HCT116 (cell line): Measurements from ENCODE around the gene SI. TPM values are rescaled to one million over a fixed set of nuclear protein-coding genes. Genes with fewer than 3 reads are reported as not detected.

ENCODE experiments used
- ATAC-seq: fragments of 200-7000 bp; cut with Tn5 transposase; 2 replicates; pipeline ENCODE4 v1.9.1; 2020; ENCODE audit warnings: mild to moderate bottlenecking, moderate library complexity
- BruUV-seq: library from RNA; stranded (reverse); fragments of 400-500 nt; replicated peaks from 2 replicates; lab custom pipeline; 2021; lab: Mats Ljungman, UMichigan
- CTCF ChIA-PET: fragments of 300-600 bp; sonication (Branson Sonifier 250); formaldehyde crosslinking; loops from one replicate; lab custom pipeline; 2021; ENCODE audit warnings: antibody characterized with exemption; lab: Charles Lee
- POLR2A ChIA-PET: fragments of 300-600, 350-600 bp; sonication (Branson Sonifier 250); formaldehyde crosslinking; loops from one replicate; lab custom pipeline; 2021; ENCODE audit warnings: antibody characterized with exemption; lab: Charles Lee
- RAD21 ChIA-PET, 2 experiments: fragments of 300-600 bp; sonication (Branson Sonifier 250); formaldehyde crosslinking; loops; one replicate each; lab custom pipeline; 2023; ENCODE audit warnings: low total read pairs in 2 of 2; ENCODE audit not compliant: uncharacterized antibody in 2 of 2, unreplicated experiment in 2 of 2, low non-redundant PET in 1 of 2; lab: Charles Lee
- DNase-seq: peaks from one replicate; pipeline ENCODE4 v3.0.0-alpha.2; 2010; ENCODE audit warnings: low read depth, low spot score
- H2AFZ ChIP-seq: fragments of 200-600 bp; shearing (Covaris generic), sonication (generic); 2 replicates; pipeline ENCODE4 v1.6.1; 2017; ENCODE audit warnings: low read depth, mixed run types, mixed read lengths, antibody characterized with exemption, low read length; ENCODE audit not compliant: poor library complexity, severe bottlenecking
- H3K27ac ChIP-seq: 2 replicates; pipeline ENCODE4 v1.5.1; 2012; ENCODE audit warnings: low read depth, low read length
- H3K27me3 ChIP-seq: fragments of 200-600 bp; sonication (generic); 2 replicates; pipeline ENCODE4 v1.6.1; 2016; ENCODE audit warnings: mixed run types, low read length, mixed read lengths; ENCODE audit not compliant: insufficient read depth
- H3K36me3 ChIP-seq, 2 experiments: fragments of 200-500 bp in 1 of 2; fragments of 200-600 bp in 1 of 2; sonication (Bioruptor generic) in 1 of 2; sonication (generic) in 1 of 2; 2 replicates each; pipeline versions ENCODE4 v1.5.1 to v1.6.1; 2014 to 2016; ENCODE audit warnings: low read length in 2 of 2, inconsistent platforms in 1 of 2, mixed read lengths in 1 of 2, mixed run types in 1 of 2; ENCODE audit not compliant: insufficient read depth in 2 of 2, control insufficient read depth in 1 of 2
- H3K4me1 ChIP-seq, 2 experiments: fragments of 200-600 bp in 1 of 2; sonication (generic) in 1 of 2; 2 replicates each; pipeline versions ENCODE4 v1.5.1 to v1.6.1; 2012 to 2017; ENCODE audit warnings: low read length in 2 of 2, inconsistent platforms in 1 of 2, mild to moderate bottlenecking in 1 of 2, mixed read lengths in 1 of 2, mixed run types in 1 of 2, moderate library complexity in 1 of 2; ENCODE audit not compliant: insufficient read depth in 2 of 2, control insufficient read depth in 1 of 2
- H3K4me2 ChIP-seq: fragments of 200-600 bp; sonication (generic); 2 replicates; pipeline ENCODE4 v1.6.1; 2017; ENCODE audit warnings: mixed run types, low read length, mixed read lengths
- H3K4me3 ChIP-seq, 2 experiments: fragments of 200-600 bp in 1 of 2; sonication (generic) in 1 of 2; replicated peaks in 1 of 2; 2 replicates each; pipeline ENCODE4 v1.5.1; 2011 to 2016; ENCODE audit warnings: low read length in 2 of 2, control low read depth in 1 of 2, low read depth in 1 of 2, mild to moderate bottlenecking in 1 of 2, mixed read lengths in 1 of 2, mixed run types in 1 of 2
- H3K79me2 ChIP-seq: fragments of 200-600 bp; sonication (generic); 2 replicates; pipeline ENCODE4 v1.6.1; 2017; ENCODE audit warnings: mild to moderate bottlenecking, mixed run types, low read length, moderate library complexity, mixed read lengths; ENCODE audit not compliant: insufficient read depth
- H3K9ac ChIP-seq: fragments of 200-600 bp; sonication (generic); 2 replicates; pipeline ENCODE4 v1.6.1; 2016; ENCODE audit warnings: low read length, mixed read lengths
- H3K9me2 ChIP-seq: fragments of 200-600 bp; sonication (generic), shearing (Covaris generic); 2 replicates; pipeline ENCODE4 v1.6.1; 2017; ENCODE audit warnings: mixed run types, mild to moderate bottlenecking, moderate library complexity; ENCODE audit not compliant: insufficient read depth
- H3K9me3 ChIP-seq, 2 experiments: fragments of 200-500 bp in 1 of 2; fragments of 200-600 bp in 1 of 2; sonication (Bioruptor generic) in 1 of 2; sonication (generic) in 1 of 2; 2 replicates each; pipeline ENCODE4 v1.6.1; 2014 to 2017; ENCODE audit warnings: low read length in 2 of 2, mixed read lengths in 2 of 2, inconsistent platforms in 1 of 2, low read depth in 1 of 2, mild to moderate bottlenecking in 1 of 2, mixed run types in 1 of 2, moderate library complexity in 1 of 2; ENCODE audit not compliant: control insufficient read depth in 1 of 2, insufficient read depth in 1 of 2
- H4K20me1 ChIP-seq: fragments of 200-600 bp; sonication (generic), shearing (Covaris generic); 2 replicates; pipeline ENCODE4 v1.6.1; 2017; ENCODE audit warnings: mixed run types, mild to moderate bottlenecking, moderate library complexity; ENCODE audit not compliant: insufficient read depth
- CEBPB ChIP-seq: IDR thresholded peaks from 2 replicates; pipeline ENCODE4 v1.6.1; 2012; ENCODE audit warnings: low read depth
- EGR1 ChIP-seq: IDR thresholded peaks from 2 replicates; pipeline ENCODE4 v1.6.1; 2012; ENCODE audit warnings: low read depth
- EZH2phosphoT487 ChIP-seq: fragments of 200-600 bp; IDR thresholded peaks from 2 replicates; pipeline ENCODE4 v1.6.1; 2018; ENCODE audit warnings: antibody characterized with exemption, borderline replicate concordance
- FOSL1 ChIP-seq: IDR thresholded peaks from 2 replicates; pipeline ENCODE4 v1.6.1; 2012; ENCODE audit warnings: low read depth
- POLR2AphosphoS5 ChIP-seq: IDR thresholded peaks from 2 replicates; pipeline ENCODE4 v1.6.1; 2011; ENCODE audit warnings: mild to moderate bottlenecking, low read depth, low read length, moderate library complexity
- SIN3A ChIP-seq: IDR thresholded peaks from 2 replicates; pipeline ENCODE4 v1.6.1; 2012; ENCODE audit warnings: low read depth
- TCF7L2 ChIP-seq: IDR thresholded peaks from 2 replicates; pipeline ENCODE4 v1.7.0; 2011; ENCODE audit warnings: borderline replicate concordance, inconsistent platforms; ENCODE audit not compliant: insufficient read depth, insufficient read length; ENCODE audit errors: extremely low read depth
- ZFX ChIP-seq: fragments of 450-650 bp; IDR thresholded peaks from 2 replicates; pipeline ENCODE4 v1.6.1; 2017
- intact Hi-C: fragments of 100-400 bp; cut with micrococcal nuclease; formaldehyde crosslinking; loops from 2 replicates; pipeline ENCODE4 v1.10.0; 2022
- total RNA-seq: library from RNA; stranded (reverse); gene quantifications from one replicate; pipeline ENCODE4 v1.2.1, GENCODE V29; 2021; ENCODE audit not compliant: unreplicated experiment
- TF ChIP-seq, protein P1 (sequence below): IDR thresholded peaks from 2 replicates; pipeline ENCODE4 v1.6.1; 2012
- TF ChIP-seq, protein P2 (sequence below), 3 experiments: fragments of 200-600 bp in 1 of 3; sonication (generic) in 1 of 3; IDR thresholded peaks in 2 of 3; conservative IDR thresholded peaks in 1 of 3; 2 replicates each; pipeline ENCODE4 v1.5.1; 2012 to 2017; ENCODE audit warnings: low read depth in 2 of 3, low read length in 2 of 3, antibody characterized with exemption in 1 of 3, borderline replicate concordance in 1 of 3, control low read depth in 1 of 3, mild to moderate bottlenecking in 1 of 3, mixed read lengths in 1 of 3, mixed run types in 1 of 3, moderate library complexity in 1 of 3; ENCODE audit not compliant: insufficient read depth in 1 of 3
- TF ChIP-seq, protein P3 (sequence below): IDR thresholded peaks from 2 replicates; pipeline ENCODE4 v1.6.1; 2012
- TF ChIP-seq, protein P4 (sequence below): IDR thresholded peaks from 2 replicates; pipeline ENCODE4 v1.6.1; 2011; ENCODE audit warnings: mild to moderate bottlenecking, low read length, moderate library complexity; ENCODE audit not compliant: insufficient replicate concordance; ENCODE audit errors: extremely low read depth

Gene SI
- total RNA-seq, 1 experiment from 2014 or later = not detected

DNA sequence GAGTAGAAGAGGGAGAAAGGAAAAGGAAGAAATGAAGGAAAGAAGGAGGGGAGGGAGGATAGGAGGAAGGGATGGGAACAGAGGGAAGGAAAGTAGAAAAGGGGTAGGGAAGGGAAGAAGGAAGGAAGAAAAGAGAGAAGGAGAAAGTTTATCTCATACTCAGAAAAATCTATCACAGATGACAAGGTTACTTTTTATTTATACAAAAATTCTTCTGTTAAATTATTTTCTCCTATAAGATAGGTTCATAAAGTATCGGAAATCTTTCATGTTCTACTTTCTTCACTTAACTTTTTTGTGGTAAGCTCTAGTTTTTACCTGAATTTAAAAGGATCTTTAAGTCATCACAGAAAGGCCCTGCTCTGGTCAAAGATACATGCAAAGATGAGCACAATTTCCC lies 38.1 kb downstream of the SI start:
- H3K9ac ChIP-seq = no peak overlapping the region
- TF ChIP-seq, protein P1, sequence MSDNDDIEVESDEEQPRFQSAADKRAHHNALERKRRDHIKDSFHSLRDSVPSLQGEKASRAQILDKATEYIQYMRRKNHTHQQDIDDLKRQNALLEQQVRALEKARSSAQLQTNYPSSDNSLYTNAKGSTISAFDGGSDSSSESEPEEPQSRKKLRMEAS = no peak
- TF ChIP-seq, protein P2, sequence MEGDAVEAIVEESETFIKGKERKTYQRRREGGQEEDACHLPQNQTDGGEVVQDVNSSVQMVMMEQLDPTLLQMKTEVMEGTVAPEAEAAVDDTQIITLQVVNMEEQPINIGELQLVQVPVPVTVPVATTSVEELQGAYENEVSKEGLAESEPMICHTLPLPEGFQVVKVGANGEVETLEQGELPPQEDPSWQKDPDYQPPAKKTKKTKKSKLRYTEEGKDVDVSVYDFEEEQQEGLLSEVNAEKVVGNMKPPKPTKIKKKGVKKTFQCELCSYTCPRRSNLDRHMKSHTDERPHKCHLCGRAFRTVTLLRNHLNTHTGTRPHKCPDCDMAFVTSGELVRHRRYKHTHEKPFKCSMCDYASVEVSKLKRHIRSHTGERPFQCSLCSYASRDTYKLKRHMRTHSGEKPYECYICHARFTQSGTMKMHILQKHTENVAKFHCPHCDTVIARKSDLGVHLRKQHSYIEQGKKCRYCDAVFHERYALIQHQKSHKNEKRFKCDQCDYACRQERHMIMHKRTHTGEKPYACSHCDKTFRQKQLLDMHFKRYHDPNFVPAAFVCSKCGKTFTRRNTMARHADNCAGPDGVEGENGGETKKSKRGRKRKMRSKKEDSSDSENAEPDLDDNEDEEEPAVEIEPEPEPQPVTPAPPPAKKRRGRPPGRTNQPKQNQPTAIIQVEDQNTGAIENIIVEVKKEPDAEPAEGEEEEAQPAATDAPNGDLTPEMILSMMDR (IDR thresholded peaks at IDR 0.05 in 2 of 3, conservative IDR thresholded peaks at IDR 0.05 in 1 of 3; ENCODE audit: borderline replicate concordance in 1 of 3, insufficient read depth in 1 of 3, low read depth in 2 of 3, low read length in 2 of 3) = no peak
- no peak for TF ChIP-seq TCF7L2
- no TSS peak for BruUV-seq
- intact Hi-C loops = no loop called here
- no peaks in the 10 kb centered on the region for H3K9me3 ChIP-seq
- POLR2A ChIA-PET = no interaction called here
- peak overlapping the region; percentile 38 for H2AFZ ChIP-seq
- H3K4me1 ChIP-seq = no peaks in the 10 kb centered on the region
- H3K27ac ChIP-seq = no peak overlapping the region
- no peaks in the 10 kb centered on the region for H3K27me3 ChIP-seq
- no peak overlapping the region for H3K4me3 ChIP-seq
- CTCF ChIA-PET = no interaction called here
- no peaks in the 10 kb centered on the region for H3K36me3 ChIP-seq
- ATAC-seq (no peak), DNase-seq (no peak)
- RAD21 ChIA-PET = no interaction called here
- H3K79me2 ChIP-seq = no peaks in the 10 kb centered on the region
- H3K4me2 ChIP-seq = no peak overlapping the region
- H4K20me1 ChIP-seq = no peaks in the 10 kb centered on the region
- no peaks in the 10 kb centered on the region; the same call in 1 of the 2 replicates for H3K9me2 ChIP-seq

DNA sequence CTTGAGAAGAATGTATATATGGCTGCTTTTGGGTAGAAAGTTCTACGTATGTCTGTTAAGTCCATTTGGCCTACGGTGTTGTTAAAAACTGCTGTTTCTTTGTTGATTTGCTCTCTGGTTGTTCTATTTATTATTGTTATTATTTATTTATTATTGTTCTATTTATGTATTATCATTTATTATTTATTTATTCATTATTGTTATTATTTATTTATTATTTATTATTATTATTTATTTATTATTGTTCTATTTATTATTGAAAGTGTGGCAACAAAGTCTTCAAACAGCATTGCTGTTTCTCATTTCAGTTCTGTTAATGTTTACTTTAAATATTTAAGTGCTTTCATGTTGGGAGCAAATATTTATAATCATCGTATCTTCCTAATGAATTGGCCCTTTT lies 66.7 kb downstream of the SI start:
- no peaks in the 10 kb centered on the region for H3K27me3 ChIP-seq
- DNase-seq = no peak
- H2AFZ ChIP-seq = no peak overlapping the region
- H4K20me1 ChIP-seq = no peaks in the 10 kb centered on the region
- no peak overlapping the region for H3K9ac ChIP-seq
- no peak overlapping the region for H3K4me3 ChIP-seq
- no peaks in the 10 kb centered on the region for H3K9me3 ChIP-seq
- RAD21 ChIA-PET = no interaction called here
- H3K36me3 ChIP-seq = no peaks in the 10 kb centered on the region
- BruUV-seq = no TSS peak
- H3K4me2 ChIP-seq = no peak overlapping the region
- CTCF ChIA-PET = no interaction called here
- no peaks in the 10 kb centered on the region for H3K4me1 ChIP-seq
- intact Hi-C loops = no loop called here
- no peak for ATAC-seq
- POLR2A ChIA-PET = no interaction called here
- no peaks in the 10 kb centered on the region for H3K9me2 ChIP-seq
- no peak overlapping the region for H3K27ac ChIP-seq
- H3K79me2 ChIP-seq = no peaks in the 10 kb centered on the region
- TF ChIP-seq EZH2phosphoT487 = no peak
- no peak for TF ChIP-seq EGR1
- TF ChIP-seq, protein P3, sequence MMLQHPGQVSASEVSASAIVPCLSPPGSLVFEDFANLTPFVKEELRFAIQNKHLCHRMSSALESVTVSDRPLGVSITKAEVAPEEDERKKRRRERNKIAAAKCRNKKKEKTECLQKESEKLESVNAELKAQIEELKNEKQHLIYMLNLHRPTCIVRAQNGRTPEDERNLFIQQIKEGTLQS = no peak
- TF ChIP-seq, protein P2 (IDR thresholded peaks at IDR 0.05 in 2 of 3, conservative IDR thresholded peaks at IDR 0.05 in 1 of 3; ENCODE audit: borderline replicate concordance in 1 of 3, insufficient read depth in 1 of 3, low read depth in 2 of 3, low read length in 2 of 3) = no peak
- TF ChIP-seq, protein P4, sequence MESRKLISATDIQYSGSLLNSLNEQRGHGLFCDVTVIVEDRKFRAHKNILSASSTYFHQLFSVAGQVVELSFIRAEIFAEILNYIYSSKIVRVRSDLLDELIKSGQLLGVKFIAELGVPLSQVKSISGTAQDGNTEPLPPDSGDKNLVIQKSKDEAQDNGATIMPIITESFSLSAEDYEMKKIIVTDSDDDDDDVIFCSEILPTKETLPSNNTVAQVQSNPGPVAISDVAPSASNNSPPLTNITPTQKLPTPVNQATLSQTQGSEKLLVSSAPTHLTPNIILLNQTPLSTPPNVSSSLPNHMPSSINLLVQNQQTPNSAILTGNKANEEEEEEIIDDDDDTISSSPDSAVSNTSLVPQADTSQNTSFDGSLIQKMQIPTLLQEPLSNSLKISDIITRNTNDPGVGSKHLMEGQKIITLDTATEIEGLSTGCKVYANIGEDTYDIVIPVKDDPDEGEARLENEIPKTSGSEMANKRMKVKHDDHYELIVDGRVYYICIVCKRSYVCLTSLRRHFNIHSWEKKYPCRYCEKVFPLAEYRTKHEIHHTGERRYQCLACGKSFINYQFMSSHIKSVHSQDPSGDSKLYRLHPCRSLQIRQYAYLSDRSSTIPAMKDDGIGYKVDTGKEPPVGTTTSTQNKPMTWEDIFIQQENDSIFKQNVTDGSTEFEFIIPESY = no peak
- no peak for TF ChIP-seq POLR2AphosphoS5
- no peak for TF ChIP-seq SIN3A
- TF ChIP-seq, protein P1 = no peak
- TF ChIP-seq FOSL1 = no peak
- TF ChIP-seq TCF7L2 = no peak
- no peak for TF ChIP-seq ZFX
- TF ChIP-seq CEBPB = no peak
